ENCODE measurements around the gene AGXT. TPM values are rescaled to one million over a fixed set of nuclear protein-coding genes. Genes with fewer than 3 reads are reported as not detected.

AGXT gene
- total RNA-seq, 4 donors from 2014 or later: 0.33 to 0.75 TPM; not detected in 2

GRCh38 chr2:240913810-240914644 lies 45.4 kb downstream of the AGXT start:
- TF ChIP-seq CTCF (IDR thresholded peaks at IDR 0.05; ENCODE audit: low read depth): no peak

DNA sequence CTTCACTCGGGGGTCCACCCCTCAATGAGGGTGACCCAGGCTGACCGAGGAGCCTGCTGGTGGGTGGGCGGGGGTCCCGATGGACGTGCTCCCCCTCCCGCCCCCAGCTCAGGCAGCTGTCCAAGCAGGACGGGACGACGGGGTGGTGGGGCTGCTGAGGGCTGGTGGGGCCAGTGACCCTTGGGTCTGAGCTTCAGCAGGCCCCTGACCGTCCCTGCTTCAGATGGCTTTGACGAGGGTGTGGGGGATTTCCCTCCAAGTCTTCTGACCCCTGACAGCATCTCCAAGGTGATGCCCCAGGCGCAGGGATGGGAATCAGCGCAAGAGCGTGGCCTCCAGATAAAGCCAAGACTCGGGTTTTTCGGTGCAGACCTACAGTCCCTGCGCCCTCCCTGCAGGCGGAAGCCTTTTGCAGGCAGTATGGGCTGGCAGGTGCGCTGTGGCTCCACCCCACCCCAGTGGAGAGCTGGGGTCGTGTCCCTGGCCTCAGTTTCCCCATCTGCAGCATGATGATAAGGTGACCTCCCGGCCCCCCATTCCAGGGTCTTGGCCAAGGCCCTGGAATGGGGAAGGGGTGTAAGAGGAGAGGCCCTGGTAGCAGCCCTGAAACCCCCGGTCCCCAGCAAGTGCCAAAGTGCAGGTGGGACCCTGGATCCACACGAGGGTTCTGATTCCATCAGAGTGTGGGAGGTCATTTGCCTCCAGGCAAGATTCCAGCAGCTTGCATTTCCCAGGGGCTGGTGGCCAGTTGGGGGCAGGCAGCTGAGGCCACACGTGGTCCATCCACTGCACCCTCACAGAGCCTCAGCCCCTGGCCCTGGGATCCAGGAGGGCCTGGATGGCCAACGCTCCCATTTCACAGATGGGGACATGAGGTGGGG lies 46.3 kb downstream of the AGXT start:
- TF ChIP-seq CTCF (IDR thresholded peaks at IDR 0.05; ENCODE audit: low read depth): no peak

- no peak for TF ChIP-seq CTCF (IDR thresholded peaks at IDR 0.05; ENCODE audit: low read depth)
These were observed 47.1 kb downstream of the AGXT start for GRCh38 chr2:240915526-240916341.

GRCh38 chr2:240916571-240917008 lies 48.0 kb downstream of the AGXT start:
- TF ChIP-seq CTCF (IDR thresholded peaks at IDR 0.05; ENCODE audit: low read depth): no peak

DNA sequence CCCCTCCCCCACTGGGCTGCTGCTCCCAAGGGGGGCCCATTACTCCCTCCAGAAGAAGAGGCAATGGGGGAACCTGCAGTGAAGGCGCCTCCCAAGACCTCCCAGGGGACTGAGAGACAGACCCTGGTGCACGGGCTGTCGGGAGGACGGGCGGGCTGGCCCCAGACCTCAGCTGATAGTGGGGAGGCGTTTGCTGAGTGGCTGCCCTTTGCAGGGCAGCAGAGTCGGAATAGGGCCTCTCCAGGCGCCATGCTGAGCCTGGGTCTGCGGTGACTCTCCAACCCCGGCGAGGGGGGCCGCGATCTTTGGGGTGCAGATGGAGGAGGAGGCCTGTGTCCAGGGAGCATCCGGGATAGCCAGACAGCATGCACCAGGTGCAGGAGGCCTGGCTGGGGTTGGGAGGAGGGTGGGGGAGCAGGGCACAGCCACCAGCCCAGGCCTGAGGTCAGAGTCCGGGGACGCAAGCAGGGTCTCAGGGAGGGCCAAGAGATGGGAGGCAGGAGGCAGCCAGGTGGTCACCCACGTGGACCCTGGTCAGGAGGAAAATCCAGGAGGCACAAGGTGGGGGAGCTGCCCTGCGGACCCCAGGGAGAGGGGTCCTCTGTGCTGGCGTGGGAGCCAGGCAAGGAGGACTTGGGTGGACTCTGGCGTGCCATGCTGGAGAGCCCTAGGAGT lies 48.5 kb downstream of the AGXT start:
- no peak for TF ChIP-seq CTCF (IDR thresholded peaks at IDR 0.05; ENCODE audit: low read depth)

- TF ChIP-seq CTCF (IDR thresholded peaks at IDR 0.05; ENCODE audit: low read depth): no peak
These were observed 49.1 kb downstream of the AGXT start for GRCh38 chr2:240917684-240918257.

Data from subcutaneous adipose tissue (tissue), 4 donors.